ENCODE data around the gene CNTN4.

CNTN4 gene

GRCh38 chr3:3081381-3082233, 982.9 kb downstream of the CNTN4 start:
- no peak for DNase-seq

GRCh38 chr3:3082234-3082924, 983.7 kb downstream of the CNTN4 start:
- DNase-seq = no peak

DNA sequence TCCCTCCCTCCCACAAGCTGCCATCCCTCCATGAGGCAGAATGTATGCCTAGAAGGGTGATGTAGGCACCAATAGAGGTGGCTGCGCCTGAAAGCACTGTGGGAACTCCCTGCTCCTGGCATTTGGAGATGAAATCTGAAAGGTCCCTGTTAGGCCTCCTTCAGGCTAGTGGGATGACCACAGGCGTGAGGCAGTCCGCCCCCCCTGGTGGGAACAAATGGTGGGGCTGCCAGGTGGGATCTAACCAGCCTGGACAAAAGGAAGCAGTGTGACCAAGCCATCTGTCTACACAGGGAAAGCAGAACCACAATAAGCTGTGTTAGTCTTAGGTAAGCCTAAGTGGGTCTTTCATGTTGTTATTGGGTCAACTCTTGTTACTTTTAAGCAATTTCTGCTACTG, 986.2 kb downstream of the CNTN4 start:
- no peak for DNase-seq

GRCh38 chr3:3085782-3086181, 987.1 kb downstream of the CNTN4 start:
- DNase-seq = no peak

- no peak for DNase-seq
Measured at GRCh38 chr3:3086239-3086638, 987.6 kb downstream of the CNTN4 start.

DNA sequence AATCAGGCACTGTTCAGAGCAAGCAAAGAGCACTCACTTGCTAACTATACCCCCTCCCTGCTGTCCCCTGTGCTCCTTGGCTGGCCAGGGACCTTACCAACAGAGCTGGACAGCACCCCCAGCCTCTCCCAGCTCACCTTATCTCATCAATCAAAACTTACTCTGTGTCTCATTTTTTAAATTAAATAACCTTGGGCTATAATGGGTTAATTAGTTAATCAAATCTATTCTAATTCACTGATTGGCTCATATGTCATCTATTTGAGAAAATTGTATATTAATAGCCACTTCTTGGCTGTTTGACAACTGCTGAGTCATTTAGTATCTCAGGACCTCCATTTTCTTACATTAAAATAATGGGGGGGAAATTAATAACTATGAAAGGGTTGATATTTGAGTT, 988.6 kb downstream of the CNTN4 start:
- no peak for DNase-seq

GRCh38 chr3:3087716-3088465, 989.2 kb downstream of the CNTN4 start:
- no peak for DNase-seq

DNA sequence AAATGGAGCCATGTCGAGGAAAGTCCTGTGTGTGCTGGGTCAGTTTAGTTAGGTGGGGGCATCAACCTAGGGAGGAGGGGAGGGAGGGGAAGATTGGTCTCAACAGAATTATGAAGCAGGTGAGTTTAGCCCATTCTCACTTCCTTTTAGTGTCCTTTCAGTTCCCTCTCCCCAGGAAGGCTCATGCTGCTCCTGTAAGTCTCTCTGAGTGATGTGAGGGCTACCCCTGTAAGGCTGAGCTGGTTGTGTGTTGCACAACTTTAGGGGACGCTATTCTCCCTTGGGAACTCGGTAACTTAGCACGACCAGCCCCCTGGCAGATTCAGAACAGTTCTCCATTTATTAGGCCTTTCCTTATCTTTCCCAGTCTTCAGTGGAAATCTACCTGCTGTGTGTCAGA, 990.4 kb downstream of the CNTN4 start:
- DNase-seq = no peak

DNA sequence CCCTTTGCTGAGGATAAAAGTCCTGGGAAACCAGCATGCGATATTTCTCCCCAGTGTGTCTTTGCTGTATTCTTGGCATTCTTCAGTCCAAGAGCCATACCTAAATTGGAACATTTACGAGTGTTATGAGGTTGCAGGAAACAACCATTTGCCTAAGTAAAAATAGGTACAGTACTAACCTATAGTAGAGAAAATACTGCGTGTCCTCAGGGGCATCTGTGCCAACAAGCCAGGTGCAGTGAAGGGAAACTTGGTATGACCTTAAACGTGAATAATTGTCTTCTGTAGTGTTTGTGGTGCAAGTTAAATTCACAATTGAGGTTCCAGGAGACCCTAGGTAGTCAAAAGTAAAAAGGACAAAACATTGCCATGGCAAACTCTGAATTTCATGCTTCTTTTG, 999.3 kb downstream of the CNTN4 start:
- DNase-seq = no peak

DNA sequence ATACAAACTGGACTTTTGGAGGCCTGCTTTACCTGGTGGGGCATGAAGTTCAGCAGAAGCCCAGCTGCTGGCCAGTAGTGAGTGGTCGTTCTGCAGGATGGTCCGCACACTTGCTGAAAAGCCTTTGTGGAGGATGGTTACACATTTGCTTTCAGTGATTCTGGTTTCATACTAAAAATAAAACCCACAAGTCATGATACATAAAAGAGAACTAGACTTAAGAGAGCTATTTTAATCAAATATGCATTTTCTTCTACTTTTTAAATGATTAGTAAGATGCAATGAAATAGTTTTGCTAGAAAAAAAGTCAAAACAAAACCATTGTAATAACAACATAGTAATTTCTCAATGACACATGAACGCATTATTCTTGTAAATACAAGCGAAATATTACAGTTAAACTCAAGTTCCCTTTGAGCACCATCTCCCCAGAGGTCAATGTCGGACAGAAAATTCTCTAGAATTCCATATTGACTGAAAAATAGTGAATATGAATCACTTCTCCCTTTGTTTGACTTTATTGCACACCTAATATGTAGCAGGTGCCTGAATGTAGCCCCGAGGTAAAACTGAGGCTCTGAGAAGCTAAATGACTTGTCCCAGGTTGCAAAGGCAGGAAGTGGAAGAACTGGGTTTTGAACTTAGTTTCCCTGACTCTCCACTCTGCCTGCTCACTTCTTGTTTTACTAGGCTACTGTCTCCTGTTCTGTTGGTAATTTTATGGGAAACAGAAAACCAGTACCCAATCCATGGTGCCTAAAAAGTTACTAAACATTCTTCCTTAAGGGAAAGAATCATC, 1003.2 kb downstream of the CNTN4 start:
- no peak for DNase-seq

- no peak for DNase-seq
Measured at GRCh38 chr3:3102751-3103150, 1004.1 kb downstream of the CNTN4 start.

- no peak for DNase-seq
Measured at GRCh38 chr3:3105246-3105645, 1006.6 kb downstream of the CNTN4 start.

DNA sequence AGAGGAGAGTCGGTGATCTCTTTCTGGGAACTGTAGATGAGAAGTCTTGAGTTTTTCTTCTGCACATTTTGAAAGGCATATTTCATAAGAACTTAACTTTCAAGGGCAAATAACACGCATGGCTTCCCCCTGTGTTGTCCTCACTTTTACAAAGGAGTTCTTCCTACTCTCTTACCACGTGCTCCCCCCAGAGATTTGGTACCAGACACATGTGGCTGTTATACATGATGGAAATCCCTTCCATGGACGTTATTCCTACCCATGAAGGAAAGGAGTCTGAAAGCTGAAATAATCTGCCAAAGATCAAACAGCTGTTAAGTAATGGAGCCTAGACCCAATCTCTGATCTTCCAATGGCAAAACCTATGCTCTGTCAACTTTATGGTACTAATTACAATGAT, 1007.1 kb downstream of the CNTN4 start:
- no peak for DNase-seq

DNA sequence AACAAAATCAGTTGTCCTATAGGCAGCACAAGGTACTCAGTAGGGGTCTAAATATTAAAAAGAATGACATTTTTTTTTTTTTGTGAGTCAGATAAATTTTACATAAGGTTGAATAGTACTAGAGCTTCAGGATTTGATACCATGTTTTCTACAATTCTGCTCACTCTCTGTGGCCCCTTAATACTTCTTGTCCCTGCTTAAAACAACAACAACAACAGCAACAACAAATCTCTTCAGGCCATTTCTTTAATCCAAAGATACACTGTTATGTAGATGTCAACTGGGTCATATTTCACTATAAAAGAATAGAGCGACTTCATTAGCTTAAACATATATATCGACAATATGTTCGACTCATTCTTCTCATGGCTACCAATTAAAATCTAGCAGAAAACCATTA, 1008.5 kb downstream of the CNTN4 start:
- DNase-seq = no peak
